GM12878 (cell line): ENCODE results near the gene ALDH1L1. TPM values are rescaled to one million over a fixed set of nuclear protein-coding genes. Genes with fewer than 3 reads are reported as not detected.

Experiments
- ATAC-seq: fragments of 200-7000 bp; cut with Tn5 transposase; 3 replicates; pipeline ENCODE4 v1.9.1; 2020; ENCODE audit warnings: mild to moderate bottlenecking, moderate library complexity
- BruUV-seq: library from RNA; stranded (reverse); fragments of 400-500 nt; replicated peaks from 2 replicates; lab custom pipeline; 2021; lab: Mats Ljungman, UMichigan
- CTCF ChIA-PET: fragments of 300-600 bp; sonication (Branson Sonifier 250); formaldehyde crosslinking; extraction: SDS; loops from one replicate; lab custom pipeline; 2021; ENCODE audit warnings: inconsistent platforms; lab: Yijun Ruan, JAX
- POLR2A ChIA-PET: fragments of 350-600 bp; formaldehyde crosslinking; extraction: SDS; loops from one replicate; lab custom pipeline; 2021; ENCODE audit warnings: inconsistent platforms; lab: Charles Lee
- RAD21 ChIA-PET: fragments of 300-600 bp; sonication (Branson Sonifier 250); formaldehyde crosslinking; loops from one replicate; lab custom pipeline; 2023; ENCODE audit warnings: antibody characterized with exemption; ENCODE audit not compliant: unreplicated experiment; lab: Charles Lee
- SMC1A ChIA-PET: fragments of 300-600 bp; sonication (Branson Sonifier 250); formaldehyde crosslinking; loops from one replicate; lab custom pipeline; 2023; ENCODE audit not compliant: unreplicated experiment, uncharacterized antibody; lab: Charles Lee
- DNase-seq: peaks from one replicate; pipeline ENCODE4 v3.0.0-alpha.2; 2011; ENCODE audit warnings: low read depth, low spot score
- FAIRE-seq: peaks from 3 replicates; lab custom pipeline; 2011; peaks lifted over from hg19 to GRCh38; lab: Jason Lieb, UNC
- H2AFZ ChIP-seq: 2 replicates; pipeline ENCODE4 v1.6.0; 2011; ENCODE audit warnings: low read depth, low read length, control low read depth; ENCODE audit not compliant: control insufficient read depth
- H3K27ac ChIP-seq: 2 replicates; pipeline ENCODE4 v1.5.1; 2011; ENCODE audit warnings: control low read depth; ENCODE audit not compliant: control insufficient read depth, insufficient read depth
- H3K27me3 ChIP-seq, 2 experiments: replicated peaks in 1 of 2; 2 replicates each; pipeline versions ENCODE4 v1.6.0 to v1.6.1; 2011; ENCODE audit warnings: low read length in 1 of 2; ENCODE audit not compliant: control insufficient read depth in 2 of 2, insufficient read depth in 2 of 2
- H3K36me3 ChIP-seq, 2 experiments: 2 replicates each; pipeline ENCODE4 v1.5.1; 2011; ENCODE audit warnings: low read length in 1 of 2; ENCODE audit not compliant: control insufficient read depth in 2 of 2, insufficient read depth in 2 of 2
- H3K4me1 ChIP-seq: 2 replicates; pipeline ENCODE4 v1.6.1; 2011; ENCODE audit warnings: mild to moderate bottlenecking, low read length, moderate library complexity, mixed read lengths; ENCODE audit not compliant: control insufficient read depth, insufficient read depth
- H3K4me2 ChIP-seq: 2 replicates; pipeline ENCODE4 v1.6.0; 2011; ENCODE audit warnings: control low read depth; ENCODE audit not compliant: control insufficient read depth, insufficient read depth
- H3K4me3 ChIP-seq: fragments of 200-600 bp; sonication (generic); 2 replicates; pipeline ENCODE4 v1.5.1; 2016
- H3K79me2 ChIP-seq: 2 replicates; pipeline ENCODE4 v1.6.0; 2011; ENCODE audit warnings: low read length; ENCODE audit not compliant: control insufficient read depth, insufficient read depth
- H3K9ac ChIP-seq: 2 replicates; pipeline ENCODE4 v1.8.0; 2011; ENCODE audit warnings: low read length, control low read depth, mixed read lengths; ENCODE audit not compliant: control insufficient read depth, insufficient read depth
- H3K9me3 ChIP-seq: replicated peaks from 3 replicates; pipeline ENCODE4 v1.5.1; 2011; ENCODE audit warnings: mild to moderate bottlenecking, low read length; ENCODE audit not compliant: control insufficient read depth, insufficient read depth
- H4K20me1 ChIP-seq: 2 replicates; pipeline ENCODE4 v1.6.0; 2011; ENCODE audit not compliant: control insufficient read depth, insufficient read depth
- ESRRA ChIP-seq: IDR thresholded peaks from 2 replicates; pipeline ENCODE4 v1.6.1; 2012; ENCODE audit warnings: mild to moderate bottlenecking, low read length, improper control_type of control experiment
- ETV6 ChIP-seq, 2 experiments: fragments of 450-650 bp in 1 of 2; IDR thresholded peaks in 1 of 2; conservative IDR thresholded peaks in 1 of 2; 2 replicates each; pipeline ENCODE4 v1.6.1; 2014; ENCODE audit warnings: antibody characterized with exemption in 1 of 2, borderline replicate concordance in 1 of 2, low read depth in 1 of 2, mild to moderate bottlenecking in 1 of 2, moderate library complexity in 1 of 2
- GATAD2B ChIP-seq: fragments of 450-650 bp; conservative IDR thresholded peaks from 2 replicates; pipeline ENCODE4 v1.6.1; 2017; ENCODE audit warnings: low read depth, mild to moderate bottlenecking, moderate library complexity
- KDM1A ChIP-seq: fragments of 200-600 bp; sonication (generic); IDR thresholded peaks from 2 replicates; pipeline ENCODE4 v1.6.1; 2016; ENCODE audit warnings: borderline replicate concordance
- NFXL1 ChIP-seq: fragments of 450-650 bp; IDR thresholded peaks from 2 replicates; pipeline ENCODE4 v1.6.1; 2017; ENCODE audit warnings: antibody characterized with exemption, mild to moderate bottlenecking, borderline replicate concordance
- NRF1 ChIP-seq: conservative IDR thresholded peaks from 2 replicates; pipeline ENCODE4 v1.6.1; 2011; ENCODE audit warnings: mild to moderate bottlenecking, low read depth, low read length, improper control_type of control experiment
- RAD21 ChIP-seq: IDR thresholded peaks from 2 replicates; pipeline ENCODE4 v1.6.1; 2011; ENCODE audit warnings: mild to moderate bottlenecking, low read depth, low read length, moderate library complexity; ENCODE audit not compliant: insufficient read depth
- RB1 ChIP-seq: fragments of 450-650 bp; formaldehyde crosslinking; IDR thresholded peaks from 2 replicates; pipeline ENCODE4 v1.6.1; 2017; ENCODE audit warnings: mild to moderate bottlenecking, borderline replicate concordance
- RBBP5 ChIP-seq: fragments of 200-600 bp; sonication (generic); conservative IDR thresholded peaks from 2 replicates; pipeline ENCODE4 v1.6.1; 2016
- SMARCA5 ChIP-seq: fragments of 450-650 bp; IDR thresholded peaks from 2 replicates; pipeline ENCODE4 v1.6.1; 2017; ENCODE audit warnings: mild to moderate bottlenecking
- SMC3 ChIP-seq: IDR thresholded peaks from 2 replicates; pipeline ENCODE4 v1.6.1; 2011; ENCODE audit warnings: low read length, improper control_type of control experiment, borderline replicate concordance
- SP1 ChIP-seq: IDR thresholded peaks from one replicate; pipeline ENCODE4 v1.6.1; 2011; ENCODE audit warnings: low read depth, low read length
- ZNF207 ChIP-seq: fragments of 450-650 bp; IDR thresholded peaks from 2 replicates; pipeline ENCODE4 v1.6.1; 2014; ENCODE audit warnings: antibody characterized with exemption, mild to moderate bottlenecking, borderline replicate concordance
- WGBS: methylation state at CpG from one replicate; pipeline ENCODE4 v1.1.6; 2016; ENCODE audit warnings: low lambda C conversion rate; ENCODE audit not compliant: insufficient replicate concordance, insufficient coverage; ENCODE audit errors: missing lambda C conversion rate; 5-methylcytosine and 5-hydroxymethylcytosine counted together
- in situ Hi-C: fragments of 300-500 bp; cut with MboI; formaldehyde crosslinking; loops from 9 replicates; pipeline ENCODE4 v1.14.3; 2018; ENCODE audit warnings: mixed read lengths
- intact Hi-C: fragments of 100-400 bp; cut with micrococcal nuclease; formaldehyde crosslinking; loops from one replicate; pipeline ENCODE4 v1.14.2; 2022; ENCODE audit not compliant: unreplicated experiment
- polyA plus RNA-seq, 11 experiments: library from polyadenylated mRNA; depleted of rRNA in 4 of 11; unstranded in 6 of 11; stranded (reverse) in 5 of 11; fragments of >200 nt; fragmentation: Nextera tagmentation in 4 of 11; fragmentation: Illumina TruSeq in 1 of 11; extraction: Ambion mirVana in 4 of 11; extraction: Trizol in 1 of 11; gene quantifications; 1 replicate in 1 of 11; 2 replicates in 10 of 11; pipeline versions ENCODE4 v1.2.1 to v1.2.3, GENCODE V29; 2011 to 2016; ENCODE audit warnings: inconsistent platforms in 2 of 11, missing spikeins in 2 of 11, low read depth in 1 of 11
- total RNA-seq, 4 experiments: library from RNA; depleted of rRNA in 3 of 4; stranded (reverse); fragments of >200 nt in 3 of 4; fragmentation: Illumina TruSeq in 1 of 4; extraction: Trizol in 1 of 4; gene quantifications; 2 replicates each; pipeline versions ENCODE4 v1.2.1 to v1.2.3, GENCODE V29; 2013 to 2021
- TF ChIP-seq, protein P1 (sequence below): fragments of 450-650 bp; IDR thresholded peaks from 2 replicates; pipeline ENCODE4 v1.6.1; 2017; ENCODE audit warnings: antibody characterized with exemption, mild to moderate bottlenecking, moderate library complexity

ALDH1L1 gene
- total and polyA plus RNA-seq, 10 of the 15 experiments (the other 5 are each of a cell fraction or from before 2014, with no cell fraction given) = 0.04 to 18.2 (median 0.45) TPM

DNA sequence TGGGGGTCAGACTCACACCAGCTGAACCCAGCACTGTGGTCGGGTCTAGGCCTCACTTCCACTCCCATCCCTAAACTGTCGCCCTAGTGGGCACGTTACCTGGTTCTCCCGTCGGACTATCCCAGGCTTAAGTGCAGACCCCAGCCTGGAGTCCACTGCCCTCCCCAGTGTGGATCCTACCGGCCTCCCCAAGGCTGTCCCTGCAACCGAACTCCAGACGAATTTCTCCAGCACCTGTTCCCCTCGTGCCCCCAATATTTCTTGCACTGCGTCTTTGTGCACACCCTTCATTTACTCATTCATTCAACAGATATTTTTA, 122.9 kb downstream of the ALDH1L1 start:
- ChIA-PET SMC1A (no interaction called here), RAD21 (no interaction called here), POLR2A (no interaction called here), CTCF (no interaction called here)
- no TSS peak for BruUV-seq
- Histone ChIP-seq H3K4me3 (no peak overlapping the region), H3K36me3 (no peaks in the 10 kb centered on the region), H3K4me1 (peaks cover 4% of the 10 kb centered on the region), H3K9ac (no peak overlapping the region), H3K79me2 (no peaks in the 10 kb centered on the region), H3K27me3 (no peaks in the 10 kb centered on the region), H3K27ac (no peak overlapping the region), H3K4me2 (no peak overlapping the region), H4K20me1 (no peaks in the 10 kb centered on the region), H3K9me3 (no peaks in the 10 kb centered on the region), H2AFZ (no peak overlapping the region)
- intact Hi-C loops (no loop called here), in situ Hi-C loops (no loop called here)
- DNase-seq (no peak), FAIRE-seq (no peak), ATAC-seq (no peak)
- WGBS = 76% methylated on average over 10 of the region's 10 CpGs
- TF ChIP-seq KDM1A (no peak), SMC3 (no peak), ESRRA (no peak)

DNA sequence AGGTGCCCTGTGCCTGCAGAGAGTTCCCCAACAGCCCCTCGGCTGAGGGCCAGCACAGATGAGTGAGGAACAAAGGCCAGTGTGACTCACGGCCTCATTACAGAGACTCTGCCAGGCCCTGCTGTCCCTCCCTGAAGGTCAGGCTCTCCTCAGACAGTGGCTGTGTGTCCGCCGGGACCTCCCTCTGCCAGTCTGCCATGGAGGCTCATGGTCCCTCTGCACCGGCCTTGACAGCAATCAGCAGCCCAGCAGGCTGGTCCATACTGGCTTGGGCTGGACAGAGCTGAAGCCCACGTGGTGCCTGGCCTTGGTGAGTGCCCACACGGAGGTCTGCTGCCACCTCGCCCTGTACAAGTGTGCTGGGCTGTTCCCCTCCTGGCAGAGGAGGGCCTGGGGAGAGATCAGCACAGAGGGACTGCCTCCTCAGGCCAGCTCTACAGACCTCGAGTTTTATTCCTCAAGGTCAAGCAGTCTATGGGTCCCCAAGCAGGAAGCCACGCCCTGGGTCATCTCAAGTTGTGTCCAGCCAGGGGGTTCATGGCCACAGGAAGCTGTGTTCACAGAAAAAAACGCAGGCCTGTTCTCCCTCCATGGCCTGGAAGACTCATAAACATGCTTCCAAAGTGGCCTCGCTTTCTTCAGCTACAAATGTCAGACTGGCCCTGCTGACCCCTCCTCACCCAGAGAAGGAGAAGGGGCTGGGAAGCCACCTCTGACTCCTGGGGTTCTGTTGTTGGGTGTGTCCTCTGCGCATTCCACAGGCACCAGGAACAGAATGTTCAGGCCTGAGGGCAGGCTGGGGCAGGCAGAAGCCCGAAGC, 123.5 kb downstream of the ALDH1L1 start:
- POLR2A ChIA-PET = no interaction called here
- TF ChIP-seq SMARCA5 (no peak), ETV6 (conservative IDR thresholded peaks at IDR 0.05 in 1 of 2, IDR thresholded peaks at IDR 0.05 in 1 of 2; ENCODE audit: borderline replicate concordance in 1 of 2, low read depth in 1 of 2) (no peak), NRF1 (no peak), RBBP5 (no peak), GATAD2B (no peak), RAD21 (no peak), ZNF207 (no peak), NFXL1 (no peak), RB1 (no peak), SP1 (no peak)
- TF ChIP-seq, protein P1, sequence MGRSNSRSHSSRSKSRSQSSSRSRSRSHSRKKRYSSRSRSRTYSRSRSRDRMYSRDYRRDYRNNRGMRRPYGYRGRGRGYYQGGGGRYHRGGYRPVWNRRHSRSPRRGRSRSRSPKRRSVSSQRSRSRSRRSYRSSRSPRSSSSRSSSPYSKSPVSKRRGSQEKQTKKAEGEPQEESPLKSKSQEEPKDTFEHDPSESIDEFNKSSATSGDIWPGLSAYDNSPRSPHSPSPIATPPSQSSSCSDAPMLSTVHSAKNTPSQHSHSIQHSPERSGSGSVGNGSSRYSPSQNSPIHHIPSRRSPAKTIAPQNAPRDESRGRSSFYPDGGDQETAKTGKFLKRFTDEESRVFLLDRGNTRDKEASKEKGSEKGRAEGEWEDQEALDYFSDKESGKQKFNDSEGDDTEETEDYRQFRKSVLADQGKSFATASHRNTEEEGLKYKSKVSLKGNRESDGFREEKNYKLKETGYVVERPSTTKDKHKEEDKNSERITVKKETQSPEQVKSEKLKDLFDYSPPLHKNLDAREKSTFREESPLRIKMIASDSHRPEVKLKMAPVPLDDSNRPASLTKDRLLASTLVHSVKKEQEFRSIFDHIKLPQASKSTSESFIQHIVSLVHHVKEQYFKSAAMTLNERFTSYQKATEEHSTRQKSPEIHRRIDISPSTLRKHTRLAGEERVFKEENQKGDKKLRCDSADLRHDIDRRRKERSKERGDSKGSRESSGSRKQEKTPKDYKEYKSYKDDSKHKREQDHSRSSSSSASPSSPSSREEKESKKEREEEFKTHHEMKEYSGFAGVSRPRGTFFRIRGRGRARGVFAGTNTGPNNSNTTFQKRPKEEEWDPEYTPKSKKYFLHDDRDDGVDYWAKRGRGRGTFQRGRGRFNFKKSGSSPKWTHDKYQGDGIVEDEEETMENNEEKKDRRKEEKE = no peak

More for the DNA sequence above, 123.5 kb downstream of the ALDH1L1 start:
- H3K9ac ChIP-seq = no peak overlapping the region
- DNase-seq (no peak), FAIRE-seq (no peak), ATAC-seq (no peak)
- H3K9me3 ChIP-seq = no peaks in the 10 kb centered on the region
- H2AFZ ChIP-seq = no peak overlapping the region
- H4K20me1 ChIP-seq = no peaks in the 10 kb centered on the region
- SMC1A ChIA-PET = no interaction called here
- RAD21 ChIA-PET = no interaction called here
- H3K4me1 ChIP-seq = peaks cover 9% of the 10 kb centered on the region
- no peak overlapping the region for H3K27ac ChIP-seq
- no peak overlapping the region for H3K4me3 ChIP-seq
- H3K36me3 ChIP-seq = no peaks in the 10 kb centered on the region
- in situ Hi-C loops (no loop called here), intact Hi-C loops (no loop called here)
- H3K79me2 ChIP-seq = no peaks in the 10 kb centered on the region
- CTCF ChIA-PET = no interaction called here
- no TSS peak for BruUV-seq
- H3K4me2 ChIP-seq = no peak overlapping the region
- no peaks in the 10 kb centered on the region for H3K27me3 ChIP-seq
- WGBS = 67% methylated on average over 14 of the region's 14 CpGs
